ENCODE measurements around the gene RFTN2. TPM values are rescaled to one million over a fixed set of nuclear protein-coding genes. Genes with fewer than 3 reads are reported as not detected.
"Not testable (repeated sequence)": the region's sequence is repeated elsewhere in the genome, so short reads cannot be mapped to it uniquely, and the experiment has no call there.

The RFTN2 gene
- polyA plus RNA-seq, 1 donor from 2014 or later = 0.06 TPM

DNA sequence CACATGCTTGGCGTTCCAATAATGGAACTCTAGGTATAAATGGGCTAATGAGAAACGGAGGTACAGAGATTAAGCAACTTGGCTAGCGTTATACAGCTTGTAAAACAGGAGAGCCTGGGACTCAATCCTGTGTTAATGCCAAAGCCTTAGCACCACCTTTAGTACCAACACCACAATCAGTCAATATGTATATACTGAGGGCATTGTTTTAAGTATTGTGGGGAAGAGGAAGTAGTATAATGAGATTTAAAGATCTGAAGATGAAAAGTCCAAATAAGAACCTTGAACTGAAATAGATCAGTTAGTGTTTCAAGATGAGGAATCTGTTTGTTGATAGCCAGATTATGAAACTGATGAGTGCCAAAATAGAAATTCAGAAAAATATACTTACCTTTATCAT, 37.9 kb upstream of the RFTN2 start:
- no peak overlapping the region for H3K4me3 ChIP-seq (ENCODE audit: low read length)
- TF ChIP-seq RAD21 (conservative IDR thresholded peaks at IDR 0.05) (no peak), EP300 (conservative IDR thresholded peaks at IDR 0.05; ENCODE audit: poor library complexity, severe bottlenecking) (no peak), TAF1 (IDR thresholded peaks at IDR 0.05; ENCODE audit: low read depth) (no peak), SMC3 (conservative IDR thresholded peaks at IDR 0.05; ENCODE audit: poor library complexity) (no peak)
- TF ChIP-seq, protein P1, sequence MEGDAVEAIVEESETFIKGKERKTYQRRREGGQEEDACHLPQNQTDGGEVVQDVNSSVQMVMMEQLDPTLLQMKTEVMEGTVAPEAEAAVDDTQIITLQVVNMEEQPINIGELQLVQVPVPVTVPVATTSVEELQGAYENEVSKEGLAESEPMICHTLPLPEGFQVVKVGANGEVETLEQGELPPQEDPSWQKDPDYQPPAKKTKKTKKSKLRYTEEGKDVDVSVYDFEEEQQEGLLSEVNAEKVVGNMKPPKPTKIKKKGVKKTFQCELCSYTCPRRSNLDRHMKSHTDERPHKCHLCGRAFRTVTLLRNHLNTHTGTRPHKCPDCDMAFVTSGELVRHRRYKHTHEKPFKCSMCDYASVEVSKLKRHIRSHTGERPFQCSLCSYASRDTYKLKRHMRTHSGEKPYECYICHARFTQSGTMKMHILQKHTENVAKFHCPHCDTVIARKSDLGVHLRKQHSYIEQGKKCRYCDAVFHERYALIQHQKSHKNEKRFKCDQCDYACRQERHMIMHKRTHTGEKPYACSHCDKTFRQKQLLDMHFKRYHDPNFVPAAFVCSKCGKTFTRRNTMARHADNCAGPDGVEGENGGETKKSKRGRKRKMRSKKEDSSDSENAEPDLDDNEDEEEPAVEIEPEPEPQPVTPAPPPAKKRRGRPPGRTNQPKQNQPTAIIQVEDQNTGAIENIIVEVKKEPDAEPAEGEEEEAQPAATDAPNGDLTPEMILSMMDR (IDR thresholded peaks at IDR 0.05; ENCODE audit: poor library complexity, severe bottlenecking) = no peak
- peaks cover 7% of the 10 kb centered on the region for H3K79me2 ChIP-seq (replicated peaks; ENCODE audit: insufficient read depth, low read length)

DNA sequence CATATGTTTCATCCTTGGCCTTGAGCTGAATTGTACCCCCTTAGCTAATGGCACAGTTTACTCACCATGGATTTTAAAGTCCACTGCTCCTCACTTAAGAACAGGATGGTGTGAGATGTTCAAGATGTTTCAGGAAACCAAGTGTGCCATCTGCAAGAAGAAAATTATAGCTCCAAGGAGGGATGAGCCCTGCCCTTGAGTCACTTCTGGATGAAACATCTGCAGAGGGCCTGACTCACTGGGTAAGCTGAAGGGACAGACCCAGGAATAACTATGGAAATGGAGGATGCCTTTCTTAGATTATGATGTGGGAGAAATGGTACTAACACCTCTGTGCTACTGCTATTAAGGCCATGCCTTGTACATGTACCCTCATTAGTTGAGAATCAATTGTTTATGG, 36.2 kb upstream of the RFTN2 start:
- H3K4me3 ChIP-seq (ENCODE audit: low read length) = no peak overlapping the region
- no peak overlapping the region for H3K4me2 ChIP-seq (ENCODE audit: low read length)
- no peak overlapping the region for H2AFZ ChIP-seq (ENCODE audit: low read depth, low read length)
- no peak overlapping the region for H3K27ac ChIP-seq (ENCODE audit: low read length)
- H3F3A ChIP-seq (ENCODE audit: insufficient read depth, low read length, poor library complexity, severe bottlenecking) = no peaks in the 10 kb centered on the region
- peaks cover 13% of the 10 kb centered on the region for H3K79me2 ChIP-seq (replicated peaks; ENCODE audit: insufficient read depth, low read length)
- H3K36me3 ChIP-seq (ENCODE audit: insufficient read depth, low read length) = no peaks in the 10 kb centered on the region
- H4K20me1 ChIP-seq (ENCODE audit: insufficient read depth) = no peaks in the 10 kb centered on the region
- H3K27me3 ChIP-seq (ENCODE audit: insufficient read depth, low read depth, low read length) = no peaks in the 10 kb centered on the region
- no peaks in the 10 kb centered on the region for H3K9me3 ChIP-seq (ENCODE audit: low read length)
- TF ChIP-seq, protein P1 (IDR thresholded peaks at IDR 0.05; ENCODE audit: poor library complexity, severe bottlenecking) = no peak
- TF ChIP-seq EP300 (conservative IDR thresholded peaks at IDR 0.05; ENCODE audit: poor library complexity, severe bottlenecking) (no peak), POLR2AphosphoS5 (IDR thresholded peaks at IDR 0.05) (no peak), SMC3 (conservative IDR thresholded peaks at IDR 0.05; ENCODE audit: poor library complexity) (no peak), MXI1 (conservative IDR thresholded peaks at IDR 0.05; ENCODE audit: poor library complexity, severe bottlenecking) (no peak)
- no peak overlapping the region for H3K9ac ChIP-seq (ENCODE audit: low read length)
- H3K9me2 ChIP-seq (ENCODE audit: insufficient read depth, low read length) = no peaks in the 10 kb centered on the region

More for the DNA sequence above, 37.9 kb upstream of the RFTN2 start:
- no peaks in the 10 kb centered on the region for H3K36me3 ChIP-seq (ENCODE audit: insufficient read depth, low read length)
- no peak overlapping the region for H3K4me2 ChIP-seq (ENCODE audit: low read length)
- H3K27ac ChIP-seq (ENCODE audit: low read length) = no peak overlapping the region
- no peaks in the 10 kb centered on the region for H3K9me3 ChIP-seq (ENCODE audit: low read length)
- no peak overlapping the region for H3K9ac ChIP-seq (ENCODE audit: low read length)
- H3F3A ChIP-seq (ENCODE audit: insufficient read depth, low read length, poor library complexity, severe bottlenecking) = no peaks in the 10 kb centered on the region
- H3K27me3 ChIP-seq (ENCODE audit: insufficient read depth, low read depth, low read length) = no peaks in the 10 kb centered on the region
- no peaks in the 10 kb centered on the region for H3K9me2 ChIP-seq (ENCODE audit: insufficient read depth, low read length)
- no peak overlapping the region for H2AFZ ChIP-seq (ENCODE audit: low read depth, low read length)
- no peaks in the 10 kb centered on the region for H4K20me1 ChIP-seq (ENCODE audit: insufficient read depth)

DNA sequence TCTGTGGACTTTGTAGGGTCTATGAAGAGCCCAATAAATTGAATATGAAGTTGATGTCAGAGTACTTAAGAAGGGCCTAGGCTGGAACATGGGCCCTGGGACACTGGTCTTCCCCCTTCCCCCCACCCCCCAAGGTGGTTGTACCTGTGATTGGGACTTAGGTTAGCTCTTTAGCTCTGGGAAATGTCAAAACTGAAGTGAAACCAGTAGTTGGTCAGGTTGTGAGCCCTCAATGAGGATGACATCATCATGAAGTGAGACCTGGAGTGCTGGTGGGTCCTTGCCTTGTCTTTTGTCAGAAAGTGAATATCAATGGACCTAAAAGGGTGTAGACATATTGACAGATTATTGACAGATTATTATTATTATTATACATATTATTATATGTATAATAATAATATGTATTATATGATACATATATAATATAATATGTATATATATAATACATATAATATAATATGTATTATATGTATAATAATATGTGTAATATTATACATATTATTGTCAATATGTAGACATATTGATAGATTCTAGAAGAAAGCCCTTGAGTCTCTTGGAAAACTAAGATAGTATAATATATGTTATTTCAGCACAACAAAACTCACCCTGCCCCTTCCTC, 35.1 kb upstream of the RFTN2 start:
- H3K4me3 ChIP-seq (ENCODE audit: low read length) = no peak overlapping the region
- H2AFZ ChIP-seq (ENCODE audit: low read depth, low read length) = no peak overlapping the region
- no peaks in the 10 kb centered on the region for H4K20me1 ChIP-seq (ENCODE audit: insufficient read depth)
- no peak overlapping the region for H3K4me2 ChIP-seq (ENCODE audit: low read length)
- H3K79me2 ChIP-seq (replicated peaks; ENCODE audit: insufficient read depth, low read length) = peaks cover 13% of the 10 kb centered on the region
- H3K9me2 ChIP-seq (ENCODE audit: insufficient read depth, low read length) = no peaks in the 10 kb centered on the region
- H3F3A ChIP-seq (ENCODE audit: insufficient read depth, low read length, poor library complexity, severe bottlenecking) = no peaks in the 10 kb centered on the region
- H3K36me3 ChIP-seq (ENCODE audit: insufficient read depth, low read length) = no peaks in the 10 kb centered on the region
- no peaks in the 10 kb centered on the region for H3K27me3 ChIP-seq (ENCODE audit: insufficient read depth, low read depth, low read length)
- no peaks in the 10 kb centered on the region for H3K9me3 ChIP-seq (ENCODE audit: low read length)
- TF ChIP-seq EP300 (conservative IDR thresholded peaks at IDR 0.05; ENCODE audit: poor library complexity, severe bottlenecking) (no peak), TAF1 (IDR thresholded peaks at IDR 0.05; ENCODE audit: low read depth) (no peak), MXI1 (conservative IDR thresholded peaks at IDR 0.05; ENCODE audit: poor library complexity, severe bottlenecking) (no peak), EZH2 (IDR thresholded peaks at IDR 0.05; ENCODE audit: borderline replicate concordance, insufficient read depth, low read length, poor library complexity, severe bottlenecking) (no peak), POLR2AphosphoS5 (IDR thresholded peaks at IDR 0.05) (no peak)
- TF ChIP-seq, protein P2, sequence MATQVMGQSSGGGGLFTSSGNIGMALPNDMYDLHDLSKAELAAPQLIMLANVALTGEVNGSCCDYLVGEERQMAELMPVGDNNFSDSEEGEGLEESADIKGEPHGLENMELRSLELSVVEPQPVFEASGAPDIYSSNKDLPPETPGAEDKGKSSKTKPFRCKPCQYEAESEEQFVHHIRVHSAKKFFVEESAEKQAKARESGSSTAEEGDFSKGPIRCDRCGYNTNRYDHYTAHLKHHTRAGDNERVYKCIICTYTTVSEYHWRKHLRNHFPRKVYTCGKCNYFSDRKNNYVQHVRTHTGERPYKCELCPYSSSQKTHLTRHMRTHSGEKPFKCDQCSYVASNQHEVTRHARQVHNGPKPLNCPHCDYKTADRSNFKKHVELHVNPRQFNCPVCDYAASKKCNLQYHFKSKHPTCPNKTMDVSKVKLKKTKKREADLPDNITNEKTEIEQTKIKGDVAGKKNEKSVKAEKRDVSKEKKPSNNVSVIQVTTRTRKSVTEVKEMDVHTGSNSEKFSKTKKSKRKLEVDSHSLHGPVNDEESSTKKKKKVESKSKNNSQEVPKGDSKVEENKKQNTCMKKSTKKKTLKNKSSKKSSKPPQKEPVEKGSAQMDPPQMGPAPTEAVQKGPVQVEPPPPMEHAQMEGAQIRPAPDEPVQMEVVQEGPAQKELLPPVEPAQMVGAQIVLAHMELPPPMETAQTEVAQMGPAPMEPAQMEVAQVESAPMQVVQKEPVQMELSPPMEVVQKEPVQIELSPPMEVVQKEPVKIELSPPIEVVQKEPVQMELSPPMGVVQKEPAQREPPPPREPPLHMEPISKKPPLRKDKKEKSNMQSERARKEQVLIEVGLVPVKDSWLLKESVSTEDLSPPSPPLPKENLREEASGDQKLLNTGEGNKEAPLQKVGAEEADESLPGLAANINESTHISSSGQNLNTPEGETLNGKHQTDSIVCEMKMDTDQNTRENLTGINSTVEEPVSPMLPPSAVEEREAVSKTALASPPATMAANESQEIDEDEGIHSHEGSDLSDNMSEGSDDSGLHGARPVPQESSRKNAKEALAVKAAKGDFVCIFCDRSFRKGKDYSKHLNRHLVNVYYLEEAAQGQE (IDR thresholded peaks at IDR 0.05; ENCODE audit: borderline replicate concordance) = no peak
- no peak overlapping the region for H3K27ac ChIP-seq (ENCODE audit: low read length)
- H3K9ac ChIP-seq (ENCODE audit: low read length) = no peak overlapping the region

DNA sequence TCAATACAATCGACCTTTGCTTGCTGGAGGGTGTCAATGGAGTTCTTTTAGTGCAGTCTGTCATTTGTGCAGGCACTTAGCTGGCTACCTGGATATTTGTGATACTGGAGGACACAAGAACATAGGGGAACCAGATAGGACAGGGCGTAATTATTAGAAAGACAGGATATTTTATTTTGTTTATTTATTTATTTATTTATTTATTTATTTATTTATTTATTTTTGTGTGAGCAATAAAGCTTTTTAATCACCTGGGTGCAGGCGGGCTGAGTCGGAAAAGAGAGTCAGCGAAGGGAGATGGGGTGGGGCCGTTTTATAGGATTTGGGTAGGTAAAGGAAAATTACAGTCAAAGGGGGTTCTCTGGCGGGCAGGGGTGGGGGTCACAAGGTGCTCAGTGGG, 33.8 kb upstream of the RFTN2 start:
- not testable (repeated sequence) for H3K9me3 ChIP-seq (ENCODE audit: low read length); H3F3A ChIP-seq (ENCODE audit: insufficient read depth, low read length, poor library complexity, severe bottlenecking); H3K36me3 ChIP-seq (ENCODE audit: insufficient read depth, low read length); H3K27ac ChIP-seq (ENCODE audit: low read length); H3K9me2 ChIP-seq (ENCODE audit: insufficient read depth, low read length); H2AFZ ChIP-seq (ENCODE audit: low read depth, low read length); H3K9ac ChIP-seq (ENCODE audit: low read length); H3K27me3 ChIP-seq (ENCODE audit: insufficient read depth, low read depth, low read length); H4K20me1 ChIP-seq (ENCODE audit: insufficient read depth); H3K4me2 ChIP-seq (ENCODE audit: low read length)
- H3K4me3 ChIP-seq (ENCODE audit: low read length) = peak overlapping the region; percentile 87
- H3K79me2 ChIP-seq (replicated peaks; ENCODE audit: insufficient read depth, low read length) = peaks cover 13% of the 10 kb centered on the region

Measured in neural cell (in vitro differentiated cells).